Skin of body (tissue), 2 donors: ENCODE results near the gene TSPAN14. TPM values are rescaled to one million over a fixed set of nuclear protein-coding genes. Genes with fewer than 3 reads are reported as not detected.
"Not testable (repeated sequence)": the region's sequence is repeated elsewhere in the genome, so short reads cannot be mapped to it uniquely, and the experiment has no call there.

ENCODE experiments used
- DNase-seq: peaks from one replicate; lab custom pipeline; 2025; lab: John Stamatoyannopoulos, UW
- total RNA-seq: library from RNA; depleted of rRNA; stranded (reverse); fragments of >200 nt; gene quantifications from one replicate; pipeline ENCODE4 v1.2.3, GENCODE V29; 2014

The TSPAN14 gene
- total RNA-seq, 1 donor from 2014 or later = 24.1 TPM

DNA sequence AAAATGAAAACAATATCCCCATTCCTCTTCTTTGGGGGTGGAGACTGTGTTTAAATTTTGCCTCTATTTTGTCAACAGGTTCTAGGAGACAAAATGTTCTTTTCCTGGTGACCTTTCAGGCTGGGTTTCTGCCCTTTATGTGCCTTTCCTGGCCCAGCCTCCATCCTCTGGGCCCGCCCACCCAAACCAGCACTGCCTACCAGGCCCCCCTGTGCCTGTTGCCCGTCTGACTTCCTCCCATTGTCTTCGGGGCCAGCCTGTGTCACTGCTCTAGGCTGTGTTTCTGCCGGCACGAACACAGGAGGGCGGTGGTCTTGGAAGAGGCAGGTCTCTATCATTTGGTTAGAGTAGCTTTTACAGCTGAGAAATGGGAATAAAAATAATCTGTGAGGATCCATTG lies 13.9 kb downstream of the TSPAN14 start:
- no peak for DNase-seq

GRCh38 chr10:80468806-80469421 lies 14.8 kb downstream of the TSPAN14 start:
- DNase-seq = no peak

GRCh38 chr10:80470266-80470665 lies 16.2 kb downstream of the TSPAN14 start:
- no peak for DNase-seq

DNA sequence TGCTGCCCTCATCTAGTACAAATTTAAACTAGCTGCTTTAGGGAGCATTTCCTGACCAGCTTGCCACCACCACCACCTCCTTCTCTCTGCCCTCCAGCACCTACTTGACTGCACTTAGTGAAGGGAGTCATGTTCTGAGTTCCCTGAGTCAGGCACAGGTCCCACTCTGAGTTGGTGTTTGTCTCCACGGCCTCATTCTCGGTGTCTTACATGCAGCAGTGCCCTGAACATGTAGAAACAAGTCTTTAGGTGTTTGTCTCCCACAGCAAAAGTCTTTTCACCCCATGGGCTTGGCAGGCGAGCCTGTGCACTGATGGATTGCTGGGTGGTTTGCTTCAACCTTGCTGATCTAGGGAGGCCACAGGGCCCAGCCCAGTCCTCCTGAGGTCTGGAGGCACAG lies 16.9 kb downstream of the TSPAN14 start:
- DNase-seq = no peak

DNA sequence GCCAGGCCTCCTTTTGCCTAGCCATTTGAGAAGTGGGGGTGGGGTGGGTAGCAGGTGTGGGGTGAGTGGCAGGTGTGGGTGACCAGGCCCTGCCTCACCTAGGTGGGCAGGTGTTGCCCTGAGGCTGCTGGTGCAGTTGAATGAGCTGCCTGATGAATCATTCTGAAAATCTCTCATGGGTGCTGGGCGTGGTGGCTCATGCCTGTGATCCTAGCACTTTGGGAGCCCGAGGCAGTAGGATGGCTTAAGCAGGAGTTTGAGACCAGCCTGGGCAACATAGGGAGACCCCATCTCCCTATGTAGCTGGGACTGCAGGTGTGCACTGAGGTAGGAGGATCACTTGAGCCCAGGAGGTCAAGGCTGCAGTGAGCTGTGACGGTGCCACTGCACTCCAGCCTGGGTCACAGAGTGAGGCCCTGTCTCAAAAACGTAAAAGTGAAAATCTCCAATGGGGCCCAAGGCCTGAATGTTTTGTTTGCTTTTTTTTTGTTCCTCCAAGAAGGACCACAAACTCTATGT lies 17.7 kb downstream of the TSPAN14 start:
- no peak for DNase-seq

- peak; percentile 56 for DNase-seq
Observed at GRCh38 chr10:80472234-80473095, 18.4 kb downstream of the TSPAN14 start.

GRCh38 chr10:80473096-80473657 lies 19.1 kb downstream of the TSPAN14 start:
- no peak for DNase-seq

GRCh38 chr10:80473692-80474596 lies 19.8 kb downstream of the TSPAN14 start:
- DNase-seq = no peak

DNA sequence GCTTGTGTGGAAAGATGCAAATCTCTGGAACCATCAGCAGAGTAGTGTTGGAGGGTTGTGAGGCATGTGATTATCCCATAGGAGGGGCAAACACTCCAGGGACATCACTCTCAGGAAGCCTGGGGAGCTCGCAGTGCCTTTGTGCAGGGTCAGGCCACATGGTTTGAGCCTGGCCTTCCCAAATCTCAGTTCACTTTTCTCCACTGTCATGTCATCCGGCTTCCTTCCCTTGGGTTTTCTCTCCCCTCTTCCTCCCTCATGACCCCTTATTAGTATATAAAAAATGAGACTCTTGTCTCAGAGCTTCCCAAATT lies 20.4 kb downstream of the TSPAN14 start:
- DNase-seq = no peak

DNA sequence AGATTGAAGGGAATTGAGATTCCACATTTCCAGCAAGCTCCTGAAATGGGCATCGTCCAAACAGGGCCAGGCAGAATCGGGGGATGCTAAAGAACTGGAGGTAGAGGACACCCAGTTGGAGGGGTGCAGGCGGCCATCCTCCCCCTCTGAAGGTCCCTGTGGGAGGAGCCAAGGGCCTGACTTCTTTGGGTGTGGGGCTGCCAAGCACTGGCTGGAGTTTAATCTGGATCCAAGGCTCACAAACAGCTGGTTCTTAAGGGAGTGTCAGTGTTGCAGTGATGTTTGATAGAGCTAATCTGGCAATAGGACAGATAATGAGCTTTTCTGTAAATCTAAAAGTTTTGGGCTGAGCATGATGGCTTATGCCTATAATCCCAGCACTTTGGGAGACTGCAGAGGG lies 20.8 kb downstream of the TSPAN14 start:
- DNase-seq = no peak

DNA sequence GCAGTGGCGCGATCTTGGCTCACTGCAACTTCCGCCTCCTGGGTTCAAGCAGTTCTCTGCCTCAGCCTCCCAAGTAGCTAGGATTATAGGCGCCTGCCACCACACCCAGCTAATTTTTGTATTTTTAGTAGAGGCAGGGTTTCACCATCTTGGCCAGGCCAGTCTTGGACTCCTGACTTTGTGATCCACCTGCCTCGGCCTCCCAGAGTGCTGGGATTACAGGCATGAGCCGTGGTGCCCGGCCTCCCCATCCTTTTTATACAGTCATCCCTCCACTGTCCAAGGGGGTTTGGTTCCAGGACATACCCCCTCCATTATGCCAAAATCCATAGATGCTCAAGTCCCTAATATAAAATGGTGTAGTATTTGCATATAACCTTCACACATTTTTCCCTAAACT lies 21.5 kb downstream of the TSPAN14 start:
- not testable (repeated sequence) for DNase-seq

DNA sequence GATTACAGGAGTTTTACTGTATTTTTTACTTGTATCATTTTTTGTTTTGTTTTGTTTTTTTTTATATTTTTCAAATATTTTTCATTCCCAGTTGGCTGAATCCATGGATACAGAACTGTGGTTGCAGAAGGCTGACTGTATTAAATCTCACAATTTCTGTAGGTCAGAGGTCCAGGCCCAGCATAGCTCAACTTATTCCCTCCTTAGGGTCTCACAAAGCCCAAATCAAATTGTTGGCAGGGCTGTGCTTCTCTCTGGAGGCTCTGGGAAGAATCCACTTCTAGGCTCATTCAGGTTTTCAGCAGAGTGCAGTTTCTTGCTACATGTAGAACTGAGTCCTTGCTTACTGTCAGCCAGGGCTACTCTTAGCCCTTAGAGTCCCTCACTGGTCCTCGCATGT lies 22.6 kb downstream of the TSPAN14 start:
- peak; percentile 59 for DNase-seq

DNA sequence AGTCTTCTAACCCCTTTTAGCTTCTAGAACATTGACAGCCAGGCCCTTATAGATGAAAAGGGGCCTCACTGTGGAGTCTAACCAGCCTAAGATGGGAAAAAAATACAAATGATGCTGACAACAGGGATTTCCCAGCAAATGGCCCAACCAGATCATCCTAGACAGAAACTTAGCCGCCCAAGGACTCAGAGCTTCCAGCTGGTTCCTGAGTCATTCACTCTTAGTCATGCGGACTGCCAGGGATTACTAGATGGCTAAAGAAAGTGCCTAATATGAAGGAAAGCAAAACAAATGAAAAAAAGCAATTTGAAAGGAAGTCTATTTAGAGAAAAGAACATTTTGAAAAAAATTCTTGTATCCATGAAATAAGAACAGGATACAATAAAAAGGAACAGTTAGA lies 23.7 kb downstream of the TSPAN14 start:
- no peak for DNase-seq

GRCh38 chr10:80480373-80480772 lies 26.3 kb downstream of the TSPAN14 start:
- DNase-seq = not testable (repeated sequence)

- DNase-seq = no peak
Observed at GRCh38 chr10:80480852-80481251, 26.7 kb downstream of the TSPAN14 start.

GRCh38 chr10:80484243-80484642 lies 30.1 kb downstream of the TSPAN14 start:
- DNase-seq = no peak

DNA sequence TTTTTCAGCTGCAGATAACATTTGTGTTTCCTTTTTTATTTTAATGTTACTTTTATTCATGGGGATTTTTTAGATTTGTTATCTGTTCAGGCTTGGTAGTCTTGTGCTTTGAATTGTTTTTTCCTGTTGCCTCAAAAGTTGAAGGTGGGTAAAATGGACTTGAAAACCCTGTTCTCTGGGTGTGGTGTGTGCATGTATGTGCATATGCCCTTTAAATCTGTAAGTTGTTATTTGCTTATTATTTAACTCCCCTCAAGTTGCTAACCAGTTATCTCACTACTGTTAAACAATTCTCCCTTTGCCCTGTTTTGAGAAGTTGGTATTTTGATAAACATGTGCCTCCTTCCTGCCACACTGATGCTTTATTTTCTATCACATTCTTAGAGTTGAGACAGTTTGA lies 30.6 kb downstream of the TSPAN14 start:
- DNase-seq = no peak

DNA sequence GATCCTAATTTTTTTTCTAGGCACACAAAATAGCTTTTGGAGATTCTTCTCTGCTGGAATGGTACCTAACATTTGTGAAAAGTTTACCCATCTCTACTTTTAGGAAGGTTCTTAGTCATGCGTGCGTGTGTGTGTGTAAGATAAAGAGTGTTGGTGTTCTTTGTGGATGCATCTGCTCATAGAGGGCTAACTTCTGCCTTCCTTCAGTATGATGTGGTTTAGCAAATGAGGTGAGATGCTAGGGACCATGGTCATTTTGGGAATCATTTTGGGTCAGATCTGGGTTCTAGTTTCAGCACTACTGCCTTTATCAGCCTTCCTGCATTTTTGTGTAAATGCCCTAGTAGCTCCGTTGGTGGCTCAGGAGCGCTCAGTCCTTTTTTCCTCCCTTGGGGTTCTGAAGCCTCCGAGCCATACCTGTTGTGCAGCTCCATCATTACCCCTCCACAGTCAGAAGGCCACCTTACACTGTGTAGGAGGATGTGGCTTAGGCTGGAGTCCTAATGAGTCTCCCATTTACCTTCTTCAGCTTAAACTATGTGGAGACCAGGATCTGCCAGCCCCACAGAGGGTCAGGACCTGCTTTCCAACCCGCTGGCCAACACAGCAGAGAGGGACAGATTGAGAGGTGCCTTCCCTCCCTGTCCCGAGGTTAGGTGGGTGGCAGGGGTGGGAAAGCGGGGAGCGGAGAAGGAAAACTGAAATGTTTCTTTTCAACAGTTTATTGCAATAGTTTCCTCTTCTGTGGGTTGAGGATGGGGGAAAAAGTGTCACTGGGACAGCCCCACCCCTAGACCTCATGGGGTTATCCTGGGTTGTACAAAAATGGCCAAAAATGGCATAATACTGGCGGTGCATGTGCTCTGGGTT lies 31.2 kb downstream of the TSPAN14 start:
- no peak for DNase-seq

DNA sequence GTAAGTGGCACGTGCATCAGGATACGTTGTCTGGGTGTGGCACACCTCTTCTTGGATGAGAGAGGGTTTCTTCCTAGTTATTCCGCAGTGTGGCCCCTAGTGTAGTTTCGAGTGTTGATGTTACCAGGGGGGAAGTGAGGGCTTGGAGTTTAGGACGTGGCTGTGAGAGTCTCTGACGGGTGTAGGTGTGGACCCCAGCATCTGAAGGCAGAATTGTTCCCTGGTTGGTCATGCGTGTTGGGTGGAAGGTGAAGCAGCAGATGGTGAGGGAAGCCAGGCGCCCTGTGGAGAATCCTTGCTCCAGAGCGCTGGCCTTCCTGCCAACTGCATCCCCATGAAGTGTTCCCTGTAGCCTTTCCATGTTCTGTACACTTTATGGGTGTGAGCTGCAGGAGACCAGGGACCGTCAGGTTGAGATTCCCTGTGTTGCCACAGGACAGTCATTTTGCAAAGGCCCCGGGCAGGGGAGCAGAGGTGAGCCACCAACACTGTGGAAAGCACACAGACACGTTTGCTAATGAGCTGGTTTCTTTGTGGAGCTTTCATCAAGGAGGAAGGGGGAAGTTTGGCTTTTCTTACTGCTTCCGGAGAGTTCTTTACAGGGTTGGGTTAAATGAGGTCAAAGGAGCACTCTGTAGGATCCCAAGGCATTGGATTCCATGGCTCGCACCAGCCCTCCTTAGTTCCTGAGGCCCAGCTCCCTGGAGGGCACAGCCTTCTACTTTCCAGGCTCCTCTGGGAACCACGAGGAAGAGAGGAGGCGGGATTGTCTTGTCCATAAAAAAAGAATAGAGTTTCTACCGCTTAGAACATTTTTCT lies 32.0 kb downstream of the TSPAN14 start:
- no peak for DNase-seq
